CD8-positive, alpha-beta memory T cell (primary cell): ENCODE measurements around the gene NPR1. TPM values are rescaled to one million over a fixed set of nuclear protein-coding genes. Genes with fewer than 3 reads are reported as not detected.
A peak's percentile ranks its signal among the peaks of the same experiment; 100 is the strongest.

Source experiments
- CTCF ChIA-PET: fragments of 350-600 bp; sonication (Branson Sonifier 250); formaldehyde crosslinking; loops from one replicate; lab custom pipeline; 2021; ENCODE audit warnings: antibody characterized with exemption; lab: Charles Lee
- POLR2A ChIA-PET: fragments of 350-600 bp; sonication (Branson Sonifier 250); formaldehyde crosslinking; loops from one replicate; lab custom pipeline; 2021; ENCODE audit warnings: antibody characterized with exemption; lab: Charles Lee
- DNase-seq, 5 donors: peaks; one replicate each; pipeline versions ENCODE4 v3.0.0 to v3.0.0-alpha.2; 2020 to 2022; ENCODE audit warnings: mixed read lengths in 1 of 5
- H3K27ac ChIP-seq: one replicate; pipeline ENCODE4 v1.7.0; 2013; ENCODE audit warnings: low read depth, mild to moderate bottlenecking, low read length, moderate library complexity
- H3K27me3 ChIP-seq: 2 replicates; pipeline ENCODE4 v1.7.0; 2013; ENCODE audit warnings: low read length, mild to moderate bottlenecking; ENCODE audit not compliant: insufficient read depth, poor library complexity, severe bottlenecking
- H3K36me3 ChIP-seq: 2 replicates; pipeline ENCODE4 v1.7.0; 2013; ENCODE audit warnings: mild to moderate bottlenecking, low read length, moderate library complexity; ENCODE audit not compliant: insufficient read depth
- H3K4me1 ChIP-seq: 2 replicates; pipeline ENCODE4 v1.7.0; 2013; ENCODE audit warnings: mild to moderate bottlenecking, low read length, moderate library complexity; ENCODE audit not compliant: insufficient read depth
- H3K4me3 ChIP-seq: 2 replicates; pipeline ENCODE4 v1.7.0; 2013; ENCODE audit warnings: mild to moderate bottlenecking, low read length
- H3K9me3 ChIP-seq: 2 replicates; pipeline ENCODE4 v1.7.0; 2013; ENCODE audit warnings: mild to moderate bottlenecking, low read length
- H3K27ac Mint-ChIP-seq, 8 donors: one replicate each; pipeline ENCODE4 v1.8.0; 2020 to 2021; ENCODE audit warnings: mixed read lengths in 8 of 8, mild to moderate bottlenecking in 6 of 8, inconsistent platforms in 3 of 8, moderate library complexity in 3 of 8
- H3K27me3 Mint-ChIP-seq, 2 donors: one replicate each; pipeline ENCODE4 v1.8.0; 2020 to 2021; ENCODE audit warnings: mixed read lengths in 2 of 2, mild to moderate bottlenecking in 1 of 2, moderate library complexity in 1 of 2
- H3K36me3 Mint-ChIP-seq, 3 donors: one replicate each; pipeline ENCODE4 v1.8.0; 2020 to 2021; ENCODE audit warnings: mixed read lengths in 3 of 3, inconsistent platforms in 1 of 3, mild to moderate bottlenecking in 1 of 3
- H3K4me1 Mint-ChIP-seq, 3 donors: one replicate each; pipeline ENCODE4 v1.8.0; 2020 to 2021; ENCODE audit warnings: mixed read lengths in 3 of 3, inconsistent platforms in 1 of 3, mild to moderate bottlenecking in 1 of 3
- H3K4me3 Mint-ChIP-seq, 7 donors: one replicate each; pipeline ENCODE4 v1.8.0; 2020 to 2021; ENCODE audit warnings: mixed read lengths in 7 of 7, mild to moderate bottlenecking in 6 of 7, moderate library complexity in 4 of 7, inconsistent platforms in 2 of 7
- H3K9me3 Mint-ChIP-seq, 5 donors: one replicate each; pipeline ENCODE4 v1.8.0; 2020 to 2022; ENCODE audit warnings: mixed read lengths in 5 of 5, mild to moderate bottlenecking in 3 of 5, moderate library complexity in 2 of 5, inconsistent platforms in 1 of 5
- polyA plus RNA-seq: library from polyadenylated mRNA; unstranded; fragments of 300-500 nt; fragmentation: Illumina TruSeq; gene quantifications from one replicate; pipeline ENCODE4 v1.2.3, GENCODE V29; 2021
- total RNA-seq, 2 experiments: library from RNA; stranded (reverse); gene quantifications; one replicate each; pipeline ENCODE4 v1.2.3, GENCODE V29; 2021

The NPR1 gene
- total and polyA plus RNA-seq, 3 experiments from 2014 or later, result not detected

GRCh38 chr1:153730468-153730988 lies 52.0 kb downstream of the NPR1 start:
- no peaks in the 10 kb centered on the region for H3K27me3 Mint-ChIP-seq
- Histone ChIP-seq H3K27me3 (no peaks in the 10 kb centered on the region), H3K4me3 (no peak overlapping the region), H3K27ac (no peak overlapping the region), H3K9me3 (no peaks in the 10 kb centered on the region), H3K36me3 (peaks cover 5% of the 10 kb centered on the region), H3K4me1 (peaks cover 22% of the 10 kb centered on the region)
- peak overlapping the region in 7 of 8 donors; percentile 34 to 84 (median 73) for H3K27ac Mint-ChIP-seq
- DNase-seq, result no peak
- POLR2A ChIA-PET, result interaction anchor here (0.6 kb wide), 1 partner anchor 53 kb away, joined by 3 read pairs; no protein-coding TSS in a partner anchor
- H3K36me3 Mint-ChIP-seq, result peaks cover 0 to 16% (median 7%) of the 10 kb centered on the region in 3 donors
- peak overlapping the region; percentile 3 to 83 (median 37) for H3K4me3 Mint-ChIP-seq
- H3K9me3 Mint-ChIP-seq, result no peaks in the 10 kb centered on the region
- CTCF ChIA-PET, result interaction anchor here (2.1 kb wide), 1 partner anchor 18 kb away, joined by 7 read pairs; no protein-coding TSS in a partner anchor
- H3K4me1 Mint-ChIP-seq, result peaks cover 29 to 46% (median 31%) of the 10 kb centered on the region in 3 donors

- no peaks in the 10 kb centered on the region for H3K9me3 ChIP-seq
- Mint-ChIP-seq H3K27me3 (no peaks in the 10 kb centered on the region), H3K9me3 (no peaks in the 10 kb centered on the region), H3K36me3 (peaks cover 0 to 23% (median 9%) of the 10 kb centered on the region in 3 donors), H3K27ac (no peak overlapping the region), H3K4me3 (peak overlapping the region in 1 of 7 donors; percentile 48), H3K4me1 (peaks cover 19 to 34% (median 24%) of the 10 kb centered on the region in 3 donors)
- peaks cover 15% of the 10 kb centered on the region for H3K4me1 ChIP-seq
- POLR2A ChIA-PET, result no interaction called here
- no peak overlapping the region for H3K4me3 ChIP-seq
- H3K27ac ChIP-seq, result no peak overlapping the region
- H3K27me3 ChIP-seq, result no peaks in the 10 kb centered on the region
- CTCF ChIA-PET, result interaction anchor here (1.2 to 1.3 kb wide), 2 partner anchors 11 to 15 kb away, joined by 3 to 4 read pairs; no protein-coding TSS in a partner anchor
- H3K36me3 ChIP-seq, result peaks cover 5% of the 10 kb centered on the region
- no peak for DNase-seq
Measured at GRCh38 chr1:153733970-153734369, 55.5 kb downstream of the NPR1 start.

- peaks cover 15 to 28% (median 18%) of the 10 kb centered on the region in 3 donors for H3K4me1 Mint-ChIP-seq
- H3K36me3 Mint-ChIP-seq, result peaks cover 0 to 23% (median 9%) of the 10 kb centered on the region in 3 donors
- Histone ChIP-seq H3K27ac (no peak overlapping the region), H3K36me3 (peaks cover 5% of the 10 kb centered on the region), H3K27me3 (no peaks in the 10 kb centered on the region), H3K4me3 (no peak overlapping the region), H3K4me1 (peaks cover 9% of the 10 kb centered on the region), H3K9me3 (no peaks in the 10 kb centered on the region)
- CTCF ChIA-PET, result interaction anchor here (1.2 to 1.3 kb wide), 2 partner anchors 12 to 14 kb away, joined by 3 to 4 read pairs; no protein-coding TSS in a partner anchor
- H3K4me3 Mint-ChIP-seq, result no peak overlapping the region
- peak overlapping the region in 1 of 8 donors; percentile 48 for H3K27ac Mint-ChIP-seq
- no peaks in the 10 kb centered on the region for H3K9me3 Mint-ChIP-seq
- no peak for DNase-seq
- no peaks in the 10 kb centered on the region for H3K27me3 Mint-ChIP-seq
- POLR2A ChIA-PET, result no interaction called here
Measured at GRCh38 chr1:153734396-153735089, 56.1 kb downstream of the NPR1 start.

- ChIA-PET POLR2A (no interaction called here), CTCF (interaction anchor here (1.2 to 1.3 kb wide), 2 partner anchors 12 to 13 kb away, joined by 3 to 4 read pairs; no protein-coding TSS in a partner anchor)
- Mint-ChIP-seq H3K27ac (no peak overlapping the region), H3K9me3 (no peaks in the 10 kb centered on the region), H3K4me1 (peaks cover 12 to 24% (median 13%) of the 10 kb centered on the region in 3 donors), H3K4me3 (no peak overlapping the region), H3K27me3 (no peaks in the 10 kb centered on the region), H3K36me3 (peaks cover 0 to 23% (median 9%) of the 10 kb centered on the region in 3 donors)
- Histone ChIP-seq H3K4me3 (no peak overlapping the region), H3K4me1 (peaks cover 4% of the 10 kb centered on the region), H3K27ac (no peak overlapping the region), H3K36me3 (peaks cover 5% of the 10 kb centered on the region), H3K9me3 (no peaks in the 10 kb centered on the region), H3K27me3 (no peaks in the 10 kb centered on the region)
- no peak for DNase-seq
Measured at GRCh38 chr1:153735090-153735420, 56.6 kb downstream of the NPR1 start.

- no peak overlapping the region for H3K4me3 ChIP-seq
- peaks cover 4 to 14% (median 5%) of the 10 kb centered on the region in 3 donors for H3K4me1 Mint-ChIP-seq
- no peak overlapping the region for H3K4me3 Mint-ChIP-seq
- ChIA-PET POLR2A (no interaction called here), CTCF (interaction anchor here (2.5 kb wide), 1 partner anchor 10 kb away, joined by 8 read pairs; no protein-coding TSS in a partner anchor)
- H3K27me3 Mint-ChIP-seq, result no peaks in the 10 kb centered on the region
- no peaks in the 10 kb centered on the region for H3K9me3 Mint-ChIP-seq
- no peaks in the 10 kb centered on the region for H3K27me3 ChIP-seq
- no peak overlapping the region for H3K27ac ChIP-seq
- peak overlapping the region in 3 of 8 donors; percentile 8 to 63 (median 59) for H3K27ac Mint-ChIP-seq
- H3K36me3 Mint-ChIP-seq, result peaks cover 12 to 68% (median 24%) of the 10 kb centered on the region in 3 donors
- no peak for DNase-seq
- H3K36me3 ChIP-seq, result peaks cover 27% of the 10 kb centered on the region
- H3K4me1 ChIP-seq, result no peaks in the 10 kb centered on the region
- H3K9me3 ChIP-seq, result no peaks in the 10 kb centered on the region
Measured at GRCh38 chr1:153741986-153742385, 63.5 kb downstream of the NPR1 start.

- Histone ChIP-seq H3K9me3 (no peaks in the 10 kb centered on the region), H3K27ac (no peak overlapping the region), H3K4me1 (no peaks in the 10 kb centered on the region), H3K4me3 (no peak overlapping the region), H3K36me3 (peaks cover 31% of the 10 kb centered on the region), H3K27me3 (no peaks in the 10 kb centered on the region)
- Mint-ChIP-seq H3K4me3 (no peak overlapping the region), H3K36me3 (peaks cover 12 to 71% (median 27%) of the 10 kb centered on the region in 3 donors), H3K27ac (peak overlapping the region in 3 of 8 donors; percentile 30 to 63 (median 59)), H3K27me3 (no peaks in the 10 kb centered on the region), H3K9me3 (no peaks in the 10 kb centered on the region), H3K4me1 (peaks cover 4 to 14% (median 5%) of the 10 kb centered on the region in 3 donors)
- DNase-seq, result no peak
- ChIA-PET POLR2A (no interaction called here), CTCF (interaction anchor here (2.5 kb wide), 1 partner anchor 9 kb away, joined by 8 read pairs; no protein-coding TSS in a partner anchor)
Measured at GRCh38 chr1:153742411-153743142, 64.1 kb downstream of the NPR1 start.
